Left lung (tissue), 10 donors: ENCODE results near the gene XRCC4. TPM values are rescaled to one million over a fixed set of nuclear protein-coding genes. Genes with fewer than 3 reads are reported as not detected.
A peak's percentile ranks its signal among the peaks of the same experiment; 100 is the strongest.

Source experiments
- ATAC-seq: fragments of 200-7000 bp; cut with Tn5 transposase; one replicate; pipeline ENCODE4 v1.9.1; 2020; ENCODE audit warnings: moderate library complexity
- DNase-seq, 4 donors: peaks; one replicate each; pipeline ENCODE4 v3.0.0-alpha.2; 2013 to 2020
- H3K27ac ChIP-seq, 2 donors: fragments of 200-600 bp; sonication (generic) in 1 of 2; one replicate each; pipeline versions ENCODE4 v1.5.0 to v1.8.0; 2020 to 2021
- H3K27me3 ChIP-seq, 2 donors: fragments of 200-600 bp; sonication (generic) in 1 of 2; one replicate each; pipeline versions ENCODE4 v1.5.0 to v1.8.0; 2020 to 2021
- H3K36me3 ChIP-seq, 2 donors: fragments of 200-600 bp; sonication (generic) in 1 of 2; one replicate each; pipeline versions ENCODE4 v1.5.0 to v1.8.0; 2020 to 2021
- H3K4me1 ChIP-seq, 2 donors: fragments of 200-600 bp; one replicate each; pipeline ENCODE4 v1.8.0; 2021
- H3K4me3 ChIP-seq, 2 donors: fragments of 200-600 bp; sonication (generic) in 1 of 2; one replicate each; pipeline versions ENCODE4 v1.5.0 to v1.8.0; 2020 to 2021; ENCODE audit warnings: mild to moderate bottlenecking in 1 of 2
- H3K9me3 ChIP-seq, 2 donors: fragments of 200-600 bp; sonication (generic) in 1 of 2; one replicate each; pipeline versions ENCODE4 v1.5.0 to v1.8.0; 2020 to 2021
- intact Hi-C, 2 donors: fragments of 100-400 bp; cut with DNase I; formaldehyde crosslinking; loops; one replicate each; pipeline versions ENCODE4 v1.11.2 to v1.14.2; 2022
- polyA plus RNA-seq, 6 donors: library from polyadenylated mRNA; unstranded; fragments of 120-200 nt; gene quantifications; one replicate each; pipeline ENCODE4 v1.2.1, GENCODE V29; 2013; ENCODE audit not compliant: insufficient read length in 6 of 6
- total RNA-seq, 2 donors: library from RNA; stranded (reverse); fragmentation: NEBNext Ultra II Directional; extraction: Animal tissue kit (Norgen Biotek cat#: 25700); gene quantifications; one replicate each; pipeline ENCODE4 v1.2.1, GENCODE V29; 2021
- TF ChIP-seq, protein P1 (sequence below), 2 donors: fragments of 200-600 bp; sonication (generic) in 1 of 2; IDR thresholded peaks; one replicate each; pipeline versions ENCODE4 v1.5.0 to v1.8.0; 2021; ENCODE audit warnings: antibody characterized with exemption in 2 of 2
- donor health status: DM: no; HTN: yes; CAD: no.
- donor health status: DM: no; HTN: no; CAD: no.

XRCC4 gene
- total and polyA plus RNA-seq, 8 donors = 6.2 to 9.7 (median 8.8) TPM

DNA sequence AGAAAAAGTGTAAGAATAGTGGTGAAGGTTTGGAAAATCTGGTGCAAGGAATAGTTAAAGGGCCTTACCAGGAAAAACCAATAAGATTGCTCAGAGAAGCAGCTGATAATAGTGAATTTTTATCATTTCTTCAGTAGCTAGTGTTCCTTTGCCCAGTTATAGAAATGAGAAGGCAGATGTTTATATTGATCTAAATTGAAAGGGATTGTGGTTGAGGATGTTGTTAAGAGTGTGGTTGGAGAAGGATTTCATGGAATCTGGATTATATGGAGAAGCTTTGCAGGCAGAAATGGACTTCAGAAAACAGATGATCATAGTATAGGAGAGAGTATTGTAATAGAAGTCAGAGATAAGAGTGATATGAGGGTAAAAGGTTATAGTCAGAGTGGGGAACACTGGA, 102.6 kb downstream of the XRCC4 start:
- Histone ChIP-seq H3K27ac (no peak overlapping the region), H3K27me3 (no peaks in the 10 kb centered on the region), H3K9me3 (no peaks in the 10 kb centered on the region), H3K4me1 (peaks cover 0 to 6% of the 10 kb centered on the region in 2 donors), H3K4me3 (no peak overlapping the region), H3K36me3 (no peaks in the 10 kb centered on the region)
- TF ChIP-seq, protein P1, sequence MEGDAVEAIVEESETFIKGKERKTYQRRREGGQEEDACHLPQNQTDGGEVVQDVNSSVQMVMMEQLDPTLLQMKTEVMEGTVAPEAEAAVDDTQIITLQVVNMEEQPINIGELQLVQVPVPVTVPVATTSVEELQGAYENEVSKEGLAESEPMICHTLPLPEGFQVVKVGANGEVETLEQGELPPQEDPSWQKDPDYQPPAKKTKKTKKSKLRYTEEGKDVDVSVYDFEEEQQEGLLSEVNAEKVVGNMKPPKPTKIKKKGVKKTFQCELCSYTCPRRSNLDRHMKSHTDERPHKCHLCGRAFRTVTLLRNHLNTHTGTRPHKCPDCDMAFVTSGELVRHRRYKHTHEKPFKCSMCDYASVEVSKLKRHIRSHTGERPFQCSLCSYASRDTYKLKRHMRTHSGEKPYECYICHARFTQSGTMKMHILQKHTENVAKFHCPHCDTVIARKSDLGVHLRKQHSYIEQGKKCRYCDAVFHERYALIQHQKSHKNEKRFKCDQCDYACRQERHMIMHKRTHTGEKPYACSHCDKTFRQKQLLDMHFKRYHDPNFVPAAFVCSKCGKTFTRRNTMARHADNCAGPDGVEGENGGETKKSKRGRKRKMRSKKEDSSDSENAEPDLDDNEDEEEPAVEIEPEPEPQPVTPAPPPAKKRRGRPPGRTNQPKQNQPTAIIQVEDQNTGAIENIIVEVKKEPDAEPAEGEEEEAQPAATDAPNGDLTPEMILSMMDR (IDR thresholded peaks at IDR 0.05) = no peak
- ATAC-seq (no peak), DNase-seq (no peak)
- intact Hi-C loops = no loop called here

DNA sequence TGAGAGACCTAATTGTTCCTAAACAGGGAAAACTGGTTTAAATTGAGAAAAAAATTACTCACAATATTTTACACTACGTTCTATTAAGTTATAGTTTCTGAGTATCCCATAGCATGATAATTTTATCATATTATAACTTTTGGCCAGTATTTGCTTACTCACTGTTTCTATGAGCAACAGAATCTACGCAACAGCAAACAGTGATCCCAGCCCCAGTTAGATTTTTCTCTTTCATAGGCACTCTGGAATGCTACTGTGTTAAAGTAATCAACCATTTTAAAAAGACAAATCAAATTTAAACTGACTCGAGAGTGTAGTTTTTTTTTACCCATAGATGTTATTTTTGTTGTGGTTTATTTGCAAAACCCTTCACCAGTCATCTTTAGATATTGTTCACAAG, 107.2 kb downstream of the XRCC4 start:
- peak in 1 of 4 donors; percentile 28 for DNase-seq
- Histone ChIP-seq H3K27me3 (no peaks in the 10 kb centered on the region), H3K9me3 (peaks cover 0 to 9% of the 10 kb centered on the region in 2 donors), H3K36me3 (no peaks in the 10 kb centered on the region), H3K27ac (no peak overlapping the region), H3K4me1 (no peaks in the 10 kb centered on the region), H3K4me3 (no peak overlapping the region)
- ATAC-seq = no peak
- TF ChIP-seq, protein P1 (IDR thresholded peaks at IDR 0.05) = no peak
- intact Hi-C loops = no loop called here

DNA sequence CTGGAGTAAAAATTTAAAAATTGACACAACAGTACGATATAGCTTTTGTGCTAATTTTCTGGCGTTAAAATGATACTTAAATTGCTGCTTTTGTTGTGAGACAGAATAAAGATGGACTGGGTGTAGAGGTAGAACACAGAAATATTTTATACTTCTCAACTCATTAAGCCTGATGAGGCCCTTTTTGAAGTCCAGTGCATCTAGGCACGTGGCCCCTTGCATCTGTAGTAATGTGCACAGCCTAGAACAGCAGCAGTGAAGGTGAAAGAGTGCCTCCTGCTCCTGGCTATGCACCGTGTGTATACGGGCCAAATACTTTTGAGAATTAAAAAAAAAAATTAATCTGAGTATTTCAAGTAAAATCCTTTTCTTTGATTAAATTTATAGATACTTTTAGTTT, 115.6 kb downstream of the XRCC4 start:
- H3K27ac ChIP-seq = no peak overlapping the region
- H3K4me3 ChIP-seq = no peak overlapping the region
- ATAC-seq = no peak

DNA sequence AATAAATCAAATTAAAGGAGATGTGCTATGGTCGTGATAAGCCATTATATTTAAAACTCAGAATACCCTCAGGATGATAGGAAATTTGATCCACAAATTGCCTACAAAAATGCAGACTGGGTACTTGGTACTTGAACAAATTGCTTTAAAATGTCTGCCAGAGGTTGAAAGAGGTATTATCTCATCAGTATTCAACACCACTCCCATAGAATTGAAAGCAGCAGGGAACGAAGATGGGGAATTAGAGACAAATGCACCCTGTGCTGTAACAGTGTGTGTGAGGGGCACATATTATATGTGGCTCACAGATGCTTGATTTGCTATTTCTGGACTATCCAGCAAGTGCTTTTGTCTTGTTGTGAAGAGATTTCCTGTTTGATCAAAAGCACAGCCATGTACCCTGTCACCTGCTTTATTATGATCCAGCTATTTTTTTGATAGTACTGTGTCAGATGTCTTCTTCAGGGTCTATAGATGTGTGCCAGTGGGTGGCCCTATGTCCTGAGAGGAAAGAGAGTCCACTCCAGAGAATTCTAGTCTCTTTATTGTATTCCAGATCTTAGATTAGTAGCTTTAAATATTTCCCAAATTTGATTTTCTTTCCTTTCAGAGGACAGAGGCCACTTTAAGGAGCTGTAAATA, 120.1 kb downstream of the XRCC4 start:
- intact Hi-C loops = no loop called here
- Histone ChIP-seq H3K9me3 (no peaks in the 10 kb centered on the region), H3K4me1 (no peaks in the 10 kb centered on the region), H3K27me3 (no peaks in the 10 kb centered on the region), H3K27ac (no peak overlapping the region), H3K4me3 (no peak overlapping the region), H3K36me3 (no peaks in the 10 kb centered on the region)
- DNase-seq (no peak), ATAC-seq (no peak)
- TF ChIP-seq, protein P1 (IDR thresholded peaks at IDR 0.05) = no peak

More for the DNA sequence above, 115.6 kb downstream of the XRCC4 start:
- Histone ChIP-seq H3K27me3 (no peaks in the 10 kb centered on the region), H3K9me3 (no peaks in the 10 kb centered on the region), H3K4me1 (no peaks in the 10 kb centered on the region), H3K36me3 (no peaks in the 10 kb centered on the region)
- TF ChIP-seq, protein P1 (IDR thresholded peaks at IDR 0.05) = no peak
- intact Hi-C loops = no loop called here
- no peak for DNase-seq

DNA sequence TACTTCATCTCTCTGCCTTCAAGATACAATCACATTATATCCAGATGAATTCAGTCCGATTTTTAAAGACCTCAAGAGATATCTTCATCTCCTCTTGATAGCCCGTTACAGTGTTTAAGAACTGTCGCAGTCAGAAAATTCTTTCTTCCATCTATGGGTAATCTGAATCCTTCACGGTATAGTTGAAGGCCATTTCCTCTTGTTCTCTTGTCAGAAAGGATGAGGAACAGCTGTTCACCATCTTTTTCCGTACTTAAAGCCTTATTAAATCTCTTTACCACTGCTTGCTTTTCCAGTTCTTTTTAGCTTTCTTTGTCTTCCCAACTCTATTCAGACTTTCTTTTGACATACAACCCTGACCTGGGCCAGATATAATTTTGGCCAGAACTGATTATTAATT, 121.8 kb downstream of the XRCC4 start:
- Histone ChIP-seq H3K9me3 (no peaks in the 10 kb centered on the region), H3K36me3 (no peaks in the 10 kb centered on the region), H3K27ac (no peak overlapping the region), H3K4me1 (no peaks in the 10 kb centered on the region), H3K4me3 (no peak overlapping the region), H3K27me3 (no peaks in the 10 kb centered on the region)
- TF ChIP-seq, protein P1 (IDR thresholded peaks at IDR 0.05) = no peak
- peak in 1 of 4 donors; percentile 21 for DNase-seq
- intact Hi-C loops = no loop called here
- no peak for ATAC-seq
